ENCODE results near the gene MYLK4.

DNA sequence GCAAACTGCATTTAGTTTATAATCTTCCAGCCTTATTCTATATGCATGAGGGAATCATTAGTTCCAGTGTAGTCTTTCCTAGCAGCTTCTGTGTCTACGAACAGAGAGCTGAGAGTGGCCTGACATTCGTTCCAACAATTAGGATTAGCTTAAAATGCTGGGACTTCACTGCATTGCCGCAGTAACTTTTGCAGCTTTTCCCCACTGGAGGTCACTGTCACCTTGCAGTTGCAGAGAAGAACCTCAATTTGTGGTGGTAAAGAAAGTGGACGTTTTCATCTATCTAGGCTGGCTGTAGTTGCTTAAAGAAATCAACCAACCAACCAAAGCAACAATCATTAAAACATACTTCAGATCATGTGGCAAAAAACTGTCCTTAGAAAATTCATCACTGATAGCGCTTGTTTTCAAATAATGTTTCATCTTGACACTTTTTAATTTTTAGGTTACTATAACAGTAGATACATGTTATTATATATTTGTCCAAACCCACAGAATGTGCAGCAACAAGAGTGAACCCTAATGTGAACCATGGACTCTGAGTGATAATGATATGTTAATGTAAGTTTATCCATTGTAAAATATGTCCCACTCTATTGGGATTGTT lies 12.2 kb downstream of the MYLK4 start:
- TF ChIP-seq YY1 (IDR thresholded peaks at IDR 0.05; ENCODE audit: insufficient read depth, insufficient read length) (no peak), ZNF274 (IDR thresholded peaks at IDR 0.05; ENCODE audit: low read depth, low read length) (no peak), SUZ12 (IDR thresholded peaks at IDR 0.05; ENCODE audit: extremely low read depth, insufficient read depth, insufficient read length) (no peak)

All from NT2/D1 (cell line).